SK-N-SH treated with all-trans-retinoic acid at 6 μM for 48 hours (cell line): ENCODE measurements around the gene CHID1.

Experiments
- BACH2 ChIP-seq: fragments of 250-450 bp; sonication (Bioruptor Pico); IDR thresholded peaks from 2 replicates; pipeline ENCODE4 v1.9.0; 2021; ENCODE audit warnings: mild to moderate bottlenecking, borderline replicate concordance
- CREB5 ChIP-seq: fragments of 250-450 bp; sonication (Bioruptor Pico); IDR thresholded peaks from 2 replicates; pipeline ENCODE4 v1.5.1; 2020; ENCODE audit warnings: low read depth, mild to moderate bottlenecking, moderate library complexity
- ESRRG ChIP-seq: fragments of 250-450 bp; sonication (Bioruptor Pico); IDR thresholded peaks from 2 replicates; pipeline ENCODE4 v1.6.1; 2021; ENCODE audit warnings: mild to moderate bottlenecking
- GLIS3 ChIP-seq: fragments of 250-450 bp; sonication (Bioruptor Pico); IDR thresholded peaks from 2 replicates; pipeline ENCODE4 v1.5.0; 2020; ENCODE audit warnings: mild to moderate bottlenecking, moderate library complexity
- ISL1 ChIP-seq: fragments of 250-450 bp; sonication (Bioruptor Pico); IDR thresholded peaks from 2 replicates; pipeline ENCODE4 v2.1.2; 2022; ENCODE audit warnings: mild to moderate bottlenecking, moderate library complexity
- PATZ1 ChIP-seq: fragments of 250-450 bp; sonication (Bioruptor Pico); IDR thresholded peaks from 2 replicates; pipeline ENCODE4 v1.8.0; 2020; ENCODE audit warnings: mild to moderate bottlenecking, moderate library complexity, borderline replicate concordance
- POU6F1 ChIP-seq: fragments of 250-450 bp; sonication (Bioruptor Pico); IDR thresholded peaks from 2 replicates; pipeline ENCODE4 v1.8.0; 2021; ENCODE audit warnings: low read depth, mild to moderate bottlenecking, moderate library complexity, borderline replicate concordance
- PPARA ChIP-seq: fragments of 250-450 bp; sonication (Bioruptor Pico); IDR thresholded peaks from 2 replicates; pipeline ENCODE4 v1.5.0; 2020; ENCODE audit warnings: mild to moderate bottlenecking, borderline replicate concordance
- RARB ChIP-seq: fragments of 250-450 bp; sonication (Bioruptor Pico); IDR thresholded peaks from 2 replicates; pipeline ENCODE4 v1.8.0; 2021; ENCODE audit warnings: mild to moderate bottlenecking, moderate library complexity
- SNAI2 ChIP-seq: fragments of 250-450 bp; sonication (Bioruptor Pico); IDR thresholded peaks from 2 replicates; pipeline ENCODE4 v1.5.0; 2020; ENCODE audit warnings: mild to moderate bottlenecking, moderate library complexity
- TSHZ2 ChIP-seq: fragments of 250-450 bp; sonication (Bioruptor Pico); IDR thresholded peaks from 2 replicates; pipeline ENCODE4 v1.5.0; 2020; ENCODE audit warnings: mild to moderate bottlenecking, moderate library complexity
- ZFP3 ChIP-seq: fragments of 250-450 bp; sonication (Bioruptor Pico); IDR thresholded peaks from 2 replicates; pipeline ENCODE4 v1.5.0; 2020; ENCODE audit warnings: mild to moderate bottlenecking, moderate library complexity
- ZFP30 ChIP-seq: fragments of 450-650 bp; formaldehyde crosslinking; IDR thresholded peaks from 2 replicates; pipeline ENCODE4 v1.5.0; 2022; ENCODE audit warnings: mild to moderate bottlenecking, moderate library complexity

GRCh38 chr11:944711-945470 is 34.3 kb upstream of the CHID1 start:
- no peak for TF ChIP-seq ISL1 (CRISPR knock-in tag)
- TF ChIP-seq POU6F1 (CRISPR knock-in tag): no peak
- no peak for TF ChIP-seq PATZ1 (CRISPR knock-in tag)
- TF ChIP-seq ZFP30 (CRISPR knock-in tag): no peak
- TF ChIP-seq ESRRG (CRISPR knock-in tag): no peak
- TF ChIP-seq SNAI2 (CRISPR knock-in tag): no peak
- TF ChIP-seq GLIS3 (CRISPR knock-in tag): no peak
- no peak for TF ChIP-seq ZFP3 (CRISPR knock-in tag)
- TF ChIP-seq PPARA (CRISPR knock-in tag): no peak
- TF ChIP-seq TSHZ2 (CRISPR knock-in tag): no peak
- TF ChIP-seq RARB (CRISPR knock-in tag): no peak
- TF ChIP-seq CREB5: no peak
- no peak for TF ChIP-seq BACH2 (CRISPR knock-in tag)
